WERI-Rb-1 (cell line): ENCODE measurements around the gene MYO5C.

ENCODE experiments used
- DNase-seq: peaks from one replicate; pipeline ENCODE4 v3.0.0-alpha.2; 2020
- H3K27ac ChIP-seq: fragments of 250-450 bp; sonication (Bioruptor Pico); 2 replicates; pipeline ENCODE4 v1.5.1; 2020; ENCODE audit warnings: mild to moderate bottlenecking, moderate library complexity
- H3K27me3 ChIP-seq: fragments of 250-450 bp; sonication (Bioruptor Pico); 2 replicates; pipeline ENCODE4 v1.5.1; 2021; ENCODE audit warnings: mild to moderate bottlenecking, low read depth, moderate library complexity; ENCODE audit not compliant: insufficient read depth, severe bottlenecking
- H3K36me3 ChIP-seq: fragments of 250-450 bp; sonication (Bioruptor Pico); 2 replicates; pipeline ENCODE4 v1.5.1; 2020; ENCODE audit warnings: mild to moderate bottlenecking, moderate library complexity
- H3K4me3 ChIP-seq: 2 replicates; pipeline ENCODE4 v1.5.1; 2011; ENCODE audit warnings: low read depth, mild to moderate bottlenecking, control low read depth, low read length
- H3K9me3 ChIP-seq: fragments of 250-450 bp; sonication (Bioruptor Pico); 2 replicates; pipeline ENCODE4 v1.5.1; 2021; ENCODE audit warnings: mild to moderate bottlenecking, moderate library complexity; ENCODE audit not compliant: severe bottlenecking
- CTCF ChIP-seq: IDR thresholded peaks from 2 replicates; pipeline ENCODE4 v1.5.1; 2011; ENCODE audit warnings: low read depth, mild to moderate bottlenecking, control low read depth, inconsistent platforms, low read length

The MYO5C gene

GRCh38 chr15:52228921-52229320, 66.7 kb downstream of the MYO5C start:
- H3K27ac ChIP-seq: no peak overlapping the region
- no peak for TF ChIP-seq CTCF

GRCh38 chr15:52227456-52227855, 68.1 kb downstream of the MYO5C start:
- H3K36me3 ChIP-seq: peaks cover 10% of the 10 kb centered on the region

More at GRCh38 chr15:52228921-52229320, 66.7 kb downstream of the MYO5C start:
- Histone ChIP-seq H3K27me3 (no peaks in the 10 kb centered on the region), H3K9me3 (no peaks in the 10 kb centered on the region), H3K4me3 (no peak overlapping the region), H3K36me3 (peaks cover 10% of the 10 kb centered on the region)
- DNase-seq: peak; percentile 22

GRCh38 chr15:52225230-52225629, 70.4 kb downstream of the MYO5C start:
- TF ChIP-seq CTCF: no peak
- Histone ChIP-seq H3K27me3 (no peaks in the 10 kb centered on the region), H3K4me3 (no peak overlapping the region), H3K27ac (no peak overlapping the region), H3K36me3 (peaks cover 15% of the 10 kb centered on the region), H3K9me3 (no peaks in the 10 kb centered on the region)
- DNase-seq: no peak

More at GRCh38 chr15:52227456-52227855, 68.1 kb downstream of the MYO5C start:
- peak; percentile 80 for DNase-seq
- H3K27me3 ChIP-seq: no peaks in the 10 kb centered on the region
- peak; percentile 85 for TF ChIP-seq CTCF
- no peaks in the 10 kb centered on the region for H3K9me3 ChIP-seq
- H3K4me3 ChIP-seq: no peak overlapping the region
- H3K27ac ChIP-seq: no peak overlapping the region

- no peak overlapping the region for H3K4me3 ChIP-seq
- no peak for DNase-seq
- H3K36me3 ChIP-seq: peaks cover 15% of the 10 kb centered on the region
- no peak for TF ChIP-seq CTCF
- no peak overlapping the region for H3K27ac ChIP-seq
- H3K9me3 ChIP-seq: no peaks in the 10 kb centered on the region
- no peaks in the 10 kb centered on the region for H3K27me3 ChIP-seq
Observed at GRCh38 chr15:52224211-52224610, 71.4 kb downstream of the MYO5C start.

- no peak for TF ChIP-seq CTCF
- Histone ChIP-seq H3K9me3 (no peaks in the 10 kb centered on the region), H3K27ac (no peak overlapping the region), H3K36me3 (peaks cover 27% of the 10 kb centered on the region), H3K27me3 (no peaks in the 10 kb centered on the region), H3K4me3 (no peak overlapping the region)
- DNase-seq: no peak
Observed at GRCh38 chr15:52221730-52222129, 73.9 kb downstream of the MYO5C start.

GRCh38 chr15:52220937-52221660, 74.5 kb downstream of the MYO5C start:
- no peaks in the 10 kb centered on the region for H3K9me3 ChIP-seq
- peaks cover 27% of the 10 kb centered on the region for H3K36me3 ChIP-seq
- no peaks in the 10 kb centered on the region for H3K27me3 ChIP-seq
- H3K4me3 ChIP-seq: no peak overlapping the region
- no peak overlapping the region for H3K27ac ChIP-seq
- no peak for DNase-seq
- no peak for TF ChIP-seq CTCF
